H4 (cell line): ENCODE results near the gene PRR16. TPM values are rescaled to one million over a fixed set of nuclear protein-coding genes. Genes with fewer than 3 reads are reported as not detected.

Source experiments
- DNase-seq: peaks from one replicate; pipeline ENCODE4 v3.0.0-alpha.2; 2015; ENCODE audit warnings: low spot score
- total RNA-seq: library from RNA; depleted of rRNA; stranded (reverse); fragments of >200 nt; shearing (Covaris generic); gene quantifications from 2 replicates; pipeline ENCODE4 v1.2.3, GENCODE V29; 2014

PRR16 gene
- total RNA-seq, 1 experiment from 2014 or later: 4.5 TPM

DNA sequence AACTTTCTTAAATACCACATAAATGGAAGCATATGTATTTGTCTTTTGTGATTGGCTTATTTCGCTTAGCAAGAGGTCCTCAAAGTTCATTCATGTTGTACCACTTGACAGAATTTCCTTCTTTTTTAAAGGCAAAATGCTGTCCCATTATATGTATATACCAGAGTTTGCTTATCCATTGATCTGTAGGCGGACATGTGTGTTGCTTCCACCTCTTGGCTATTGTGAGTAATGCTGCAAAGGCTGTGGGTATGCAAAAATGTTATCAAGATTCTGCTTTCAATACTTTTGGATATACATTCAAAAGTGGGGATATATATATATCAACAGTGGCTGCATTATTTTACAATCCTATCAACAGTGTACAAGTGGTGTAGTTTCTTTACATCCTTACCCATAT is 271.0 kb downstream of the PRR16 start:
- DNase-seq: no peak
